Activated CD8-positive, alpha-beta T cell treated with anti-CD3 and anti-CD28 coated beads for 36 hours (primary cell): ENCODE results near the gene PTDSS2. TPM values are rescaled to one million over a fixed set of nuclear protein-coding genes. Genes with fewer than 3 reads are reported as not detected.

Source experiments
- ATAC-seq: fragments of 200-7000 bp; cut with Tn5 transposase; one replicate; pipeline ENCODE4 v1.10.0; 2021; ENCODE audit warnings: mild to moderate bottlenecking, moderate library complexity
- CTCF ChIA-PET: fragments of 350-600 bp; sonication (Branson Sonifier 250); formaldehyde crosslinking; loops from one replicate; lab custom pipeline; 2021; ENCODE audit warnings: antibody characterized with exemption; lab: Charles Lee
- POLR2A ChIA-PET: fragments of 350-600 bp; sonication (Branson Sonifier 250); formaldehyde crosslinking; loops from one replicate; lab custom pipeline; 2021; ENCODE audit warnings: antibody characterized with exemption; lab: Charles Lee
- DNase-seq: peaks from one replicate; pipeline ENCODE4 v3.0.0-alpha.2; 2020
- H3K27ac Mint-ChIP-seq: one replicate; pipeline ENCODE4 v1.8.0; 2021; ENCODE audit warnings: mild to moderate bottlenecking, mixed read lengths
- H3K27me3 Mint-ChIP-seq: one replicate; pipeline ENCODE4 v1.8.0; 2021; ENCODE audit warnings: mixed read lengths
- H3K36me3 Mint-ChIP-seq: one replicate; pipeline ENCODE4 v1.8.0; 2021; ENCODE audit warnings: low read depth, mixed read lengths
- H3K4me1 Mint-ChIP-seq: one replicate; pipeline ENCODE4 v1.8.0; 2021; ENCODE audit warnings: low read depth, mixed read lengths
- H3K4me3 Mint-ChIP-seq: one replicate; pipeline ENCODE4 v1.8.0; 2021; ENCODE audit warnings: mild to moderate bottlenecking, moderate library complexity, mixed read lengths
- H3K9me3 Mint-ChIP-seq: one replicate; pipeline ENCODE4 v1.8.0; 2021; ENCODE audit warnings: mixed read lengths
- intact Hi-C: fragments of 100-400 bp; cut with micrococcal nuclease; formaldehyde crosslinking; loops from one replicate; pipeline ENCODE4 v1.10.0; 2022
- total RNA-seq, 2 experiments: library from RNA; stranded (reverse); gene quantifications; one replicate each; pipeline ENCODE4 v1.2.3, GENCODE V29; 2021
- TF ChIP-seq, protein P1 (sequence below): fragments of 200-600 bp; IDR thresholded peaks from one replicate; pipeline ENCODE4 v1.8.0; 2022; ENCODE audit warnings: antibody characterized with exemption, mild to moderate bottlenecking

Gene PTDSS2
- total RNA-seq, 2 experiments from 2014 or later = 17.4 to 18.0 TPM

- Mint-ChIP-seq H3K4me1 (no peaks in the 10 kb centered on the region), H3K27me3 (no peaks in the 10 kb centered on the region), H3K36me3 (peaks cover 7% of the 10 kb centered on the region), H3K9me3 (no peaks in the 10 kb centered on the region), H3K27ac (no peak overlapping the region), H3K4me3 (no peak overlapping the region)
- intact Hi-C loops = no loop called here
- ATAC-seq = no peak
- ChIA-PET POLR2A (no interaction called here), CTCF (no interaction called here)
- no peak for DNase-seq
- TF ChIP-seq, protein P1, sequence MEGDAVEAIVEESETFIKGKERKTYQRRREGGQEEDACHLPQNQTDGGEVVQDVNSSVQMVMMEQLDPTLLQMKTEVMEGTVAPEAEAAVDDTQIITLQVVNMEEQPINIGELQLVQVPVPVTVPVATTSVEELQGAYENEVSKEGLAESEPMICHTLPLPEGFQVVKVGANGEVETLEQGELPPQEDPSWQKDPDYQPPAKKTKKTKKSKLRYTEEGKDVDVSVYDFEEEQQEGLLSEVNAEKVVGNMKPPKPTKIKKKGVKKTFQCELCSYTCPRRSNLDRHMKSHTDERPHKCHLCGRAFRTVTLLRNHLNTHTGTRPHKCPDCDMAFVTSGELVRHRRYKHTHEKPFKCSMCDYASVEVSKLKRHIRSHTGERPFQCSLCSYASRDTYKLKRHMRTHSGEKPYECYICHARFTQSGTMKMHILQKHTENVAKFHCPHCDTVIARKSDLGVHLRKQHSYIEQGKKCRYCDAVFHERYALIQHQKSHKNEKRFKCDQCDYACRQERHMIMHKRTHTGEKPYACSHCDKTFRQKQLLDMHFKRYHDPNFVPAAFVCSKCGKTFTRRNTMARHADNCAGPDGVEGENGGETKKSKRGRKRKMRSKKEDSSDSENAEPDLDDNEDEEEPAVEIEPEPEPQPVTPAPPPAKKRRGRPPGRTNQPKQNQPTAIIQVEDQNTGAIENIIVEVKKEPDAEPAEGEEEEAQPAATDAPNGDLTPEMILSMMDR = no peak
These were observed 40.3 kb downstream of the PTDSS2 start for GRCh38 chr11:490186-490929.

DNA sequence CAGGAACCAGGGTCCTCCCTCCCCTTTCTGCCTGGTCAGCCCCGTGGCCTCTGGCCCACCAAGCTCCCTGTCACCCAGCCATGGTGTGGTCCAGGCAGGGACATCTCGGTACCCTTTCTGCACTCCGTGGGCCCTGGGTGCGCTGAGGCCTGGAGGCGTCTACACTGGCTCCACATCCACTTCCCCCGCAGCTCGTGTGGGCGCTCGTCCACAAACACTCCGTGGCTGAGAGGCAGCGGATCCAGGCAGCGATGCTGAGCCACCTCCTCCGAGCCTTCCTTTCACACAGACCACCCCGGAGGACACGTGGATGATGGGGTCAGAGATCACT is 40.8 kb downstream of the PTDSS2 start:
- no peak overlapping the region for H3K4me3 Mint-ChIP-seq
- peaks cover 9% of the 10 kb centered on the region for H3K36me3 Mint-ChIP-seq
- intact Hi-C loops = no loop called here
- DNase-seq (no peak), ATAC-seq (no peak)
- peaks cover 1% of the 10 kb centered on the region for H3K4me1 Mint-ChIP-seq
- CTCF ChIA-PET = no interaction called here
- H3K27ac Mint-ChIP-seq = no peak overlapping the region
- POLR2A ChIA-PET = no interaction called here
- H3K9me3 Mint-ChIP-seq = no peaks in the 10 kb centered on the region
- TF ChIP-seq, protein P1 = no peak
- H3K27me3 Mint-ChIP-seq = no peaks in the 10 kb centered on the region

GRCh38 chr11:491358-491757 is 41.3 kb downstream of the PTDSS2 start:
- DNase-seq = no peak
- intact Hi-C loops = no loop called here
- Mint-ChIP-seq H3K4me3 (no peak overlapping the region), H3K4me1 (peaks cover 3% of the 10 kb centered on the region), H3K9me3 (no peaks in the 10 kb centered on the region), H3K36me3 (peaks cover 11% of the 10 kb centered on the region), H3K27ac (no peak overlapping the region), H3K27me3 (no peaks in the 10 kb centered on the region)
- CTCF ChIA-PET = no interaction called here
- ATAC-seq = no peak
- TF ChIP-seq, protein P1 = no peak
- POLR2A ChIA-PET = no interaction called here

GRCh38 chr11:492427-493226 is 42.5 kb downstream of the PTDSS2 start:
- CTCF ChIA-PET = interaction anchor here (0.6 kb wide), 1 partner anchor 27 kb away, joined by 3 read pairs; no protein-coding TSS in a partner anchor
- Mint-ChIP-seq H3K4me1 (peaks cover 11% of the 10 kb centered on the region), H3K27me3 (no peaks in the 10 kb centered on the region), H3K9me3 (no peaks in the 10 kb centered on the region), H3K27ac (no peak overlapping the region), H3K36me3 (peaks cover 24% of the 10 kb centered on the region), H3K4me3 (no peak overlapping the region)
- DNase-seq = no peak
- POLR2A ChIA-PET = interaction anchor here (1.2 to 1.7 kb wide), 2 partner anchors 12 to 41 kb away, joined by 3 to 7 read pairs; no protein-coding TSS in a partner anchor
- ATAC-seq = no peak
- TF ChIP-seq, protein P1 = no peak
- intact Hi-C loops = no loop called here
